KMS-11 (cell line): Measurements from ENCODE around the gene AK9.
"Not testable (repeated sequence)": the region's sequence is repeated elsewhere in the genome, so short reads cannot be mapped to it uniquely, and the experiment has no call there.

ENCODE experiments used
- H2AFZ ChIP-seq: fragments of 200-600 bp; sonication (generic); 2 replicates; pipeline ENCODE4 v1.6.1; 2016; ENCODE audit warnings: antibody characterized with exemption, mixed run types, low read depth
- H3K27ac ChIP-seq: fragments of 200-600 bp; sonication (generic); 2 replicates; pipeline ENCODE4 v1.6.1; 2016; ENCODE audit warnings: mild to moderate bottlenecking, mixed run types
- H3K27me3 ChIP-seq: fragments of 200-600 bp; sonication (generic); 2 replicates; pipeline ENCODE4 v1.6.1; 2017; ENCODE audit warnings: mild to moderate bottlenecking, low read depth, mixed run types, moderate library complexity; ENCODE audit not compliant: insufficient read depth
- H3K36me3 ChIP-seq: fragments of 200-600 bp; sonication (generic); 2 replicates; pipeline ENCODE4 v1.6.1; 2017; ENCODE audit warnings: mild to moderate bottlenecking, mixed run types; ENCODE audit not compliant: insufficient read depth
- H3K4me1 ChIP-seq: fragments of 200-600 bp; sonication (generic); 2 replicates; pipeline ENCODE4 v1.6.1; 2016; ENCODE audit warnings: mild to moderate bottlenecking, low read depth, mixed run types; ENCODE audit not compliant: poor library complexity, severe bottlenecking
- H3K4me2 ChIP-seq: fragments of 200-600 bp; sonication (generic); 2 replicates; pipeline ENCODE4 v1.7.0; 2016; ENCODE audit warnings: mild to moderate bottlenecking, mixed run types
- H3K4me3 ChIP-seq: fragments of 200-600 bp; sonication (generic); IDR thresholded peaks from 2 replicates; pipeline ENCODE4 v1.6.1; 2017; ENCODE audit warnings: low read depth, low read length, mixed read lengths; ENCODE audit not compliant: insufficient read depth
- H3K79me2 ChIP-seq: fragments of 200-600 bp; sonication (generic); 2 replicates; pipeline ENCODE4 v1.6.1; 2016; ENCODE audit warnings: low read depth, mixed run types; ENCODE audit not compliant: insufficient read depth
- H3K9ac ChIP-seq: fragments of 200-600 bp; sonication (generic); 2 replicates; pipeline ENCODE4 v1.6.1; 2016; ENCODE audit warnings: mild to moderate bottlenecking, mixed run types
- H4K20me1 ChIP-seq: fragments of 200-600 bp; sonication (generic); 2 replicates; pipeline ENCODE4 v1.6.1; 2016; ENCODE audit warnings: mild to moderate bottlenecking, mixed run types; ENCODE audit not compliant: insufficient read depth
- TF ChIP-seq, protein P1 (sequence below): fragments of 200-600 bp; sonication (generic); conservative IDR thresholded peaks from 2 replicates; pipeline ENCODE4 v1.6.1; 2017; ENCODE audit warnings: low read depth, mild to moderate bottlenecking, antibody characterized with exemption, low read length, moderate library complexity, mixed read lengths

AK9 gene

DNA sequence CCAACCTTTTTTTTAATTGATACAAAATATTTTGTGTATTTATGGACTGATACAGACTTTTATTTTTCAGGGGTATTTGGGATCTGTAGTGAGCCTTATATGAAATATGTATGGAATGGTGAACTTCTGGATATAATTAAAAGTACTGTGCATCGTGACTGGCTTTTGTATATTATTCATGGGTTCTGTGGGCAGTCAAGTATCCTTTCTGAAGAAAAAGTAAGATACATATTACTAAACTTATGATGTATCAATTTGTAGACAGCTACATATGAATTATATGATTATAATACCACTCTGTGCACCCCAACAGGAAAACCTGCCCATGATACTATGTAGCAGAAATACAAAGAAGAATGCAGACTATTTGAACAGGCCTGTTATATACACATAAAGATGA lies 47.3 kb upstream of the AK9 start:
- Histone ChIP-seq H3K9ac (no peak overlapping the region), H4K20me1 (no peaks in the 10 kb centered on the region), H2AFZ (no peak overlapping the region), H3K4me3 (no peak overlapping the region), H3K4me1 (no peaks in the 10 kb centered on the region), H3K27me3 (no peaks in the 10 kb centered on the region), H3K79me2 (no peaks in the 10 kb centered on the region), H3K27ac (no peak overlapping the region), H3K4me2 (no peak overlapping the region), H3K36me3 (no peaks in the 10 kb centered on the region)
- TF ChIP-seq, protein P1, sequence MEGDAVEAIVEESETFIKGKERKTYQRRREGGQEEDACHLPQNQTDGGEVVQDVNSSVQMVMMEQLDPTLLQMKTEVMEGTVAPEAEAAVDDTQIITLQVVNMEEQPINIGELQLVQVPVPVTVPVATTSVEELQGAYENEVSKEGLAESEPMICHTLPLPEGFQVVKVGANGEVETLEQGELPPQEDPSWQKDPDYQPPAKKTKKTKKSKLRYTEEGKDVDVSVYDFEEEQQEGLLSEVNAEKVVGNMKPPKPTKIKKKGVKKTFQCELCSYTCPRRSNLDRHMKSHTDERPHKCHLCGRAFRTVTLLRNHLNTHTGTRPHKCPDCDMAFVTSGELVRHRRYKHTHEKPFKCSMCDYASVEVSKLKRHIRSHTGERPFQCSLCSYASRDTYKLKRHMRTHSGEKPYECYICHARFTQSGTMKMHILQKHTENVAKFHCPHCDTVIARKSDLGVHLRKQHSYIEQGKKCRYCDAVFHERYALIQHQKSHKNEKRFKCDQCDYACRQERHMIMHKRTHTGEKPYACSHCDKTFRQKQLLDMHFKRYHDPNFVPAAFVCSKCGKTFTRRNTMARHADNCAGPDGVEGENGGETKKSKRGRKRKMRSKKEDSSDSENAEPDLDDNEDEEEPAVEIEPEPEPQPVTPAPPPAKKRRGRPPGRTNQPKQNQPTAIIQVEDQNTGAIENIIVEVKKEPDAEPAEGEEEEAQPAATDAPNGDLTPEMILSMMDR: no peak

DNA sequence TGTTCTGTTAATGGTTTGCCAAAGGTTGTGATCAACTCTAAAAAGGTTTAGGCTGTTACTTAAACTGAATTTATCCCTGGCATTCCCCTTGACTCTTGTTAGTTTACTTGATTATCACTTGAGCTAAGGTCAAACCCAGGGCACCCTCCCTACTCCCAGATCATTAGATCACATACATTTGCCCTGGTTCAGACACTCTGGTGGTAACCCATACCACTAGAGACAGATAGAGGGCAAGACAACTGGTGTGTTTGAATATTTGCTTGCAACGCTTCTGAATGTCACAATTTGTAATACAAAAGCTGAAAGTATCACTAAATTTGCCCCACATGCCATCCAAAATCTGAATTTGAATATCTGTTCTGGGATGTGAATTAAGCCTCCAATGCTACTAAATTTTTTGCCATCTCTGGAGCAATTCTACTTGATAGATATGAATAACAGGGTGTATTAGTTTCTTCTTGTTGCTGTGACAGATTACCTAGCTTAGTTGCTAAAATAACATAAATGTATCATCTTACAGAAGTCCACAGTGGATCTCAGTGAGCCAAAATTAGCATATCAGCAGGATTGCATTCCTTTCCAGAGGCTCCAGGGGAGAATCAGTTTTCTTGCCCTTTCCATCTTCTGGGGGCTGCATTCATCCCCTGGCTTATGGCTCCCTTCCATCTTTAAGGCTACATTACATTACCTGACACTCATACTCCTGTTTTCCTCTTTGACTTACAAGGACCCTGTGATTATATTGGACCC lies 45.4 kb upstream of the AK9 start:
- Histone ChIP-seq H3K4me2 (no peak overlapping the region), H4K20me1 (no peaks in the 10 kb centered on the region), H3K4me1 (no peaks in the 10 kb centered on the region), H3K27me3 (no peaks in the 10 kb centered on the region), H2AFZ (no peak overlapping the region), H3K27ac (no peak overlapping the region), H3K36me3 (no peaks in the 10 kb centered on the region), H3K79me2 (no peaks in the 10 kb centered on the region), H3K9ac (no peak overlapping the region), H3K4me3 (no peak overlapping the region)
- TF ChIP-seq, protein P1: no peak

DNA sequence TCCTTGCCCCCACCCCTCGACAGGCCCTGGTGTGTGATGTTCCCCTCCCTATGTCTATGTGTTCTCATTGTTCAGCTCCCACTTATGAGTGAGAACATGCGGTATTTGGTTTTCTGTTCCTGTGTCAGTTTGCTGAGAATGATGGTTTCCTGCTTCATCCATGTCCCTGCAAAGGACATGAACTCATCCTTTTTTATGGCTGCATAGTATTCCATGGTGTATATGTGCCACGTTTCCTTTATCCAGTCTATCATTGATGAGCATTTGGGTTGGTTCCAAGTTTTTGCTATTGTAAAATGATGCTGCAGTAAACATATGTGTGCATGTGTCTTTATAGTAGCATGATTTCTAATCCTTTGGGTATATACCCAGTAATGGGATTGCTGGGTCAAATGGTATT lies 34.2 kb upstream of the AK9 start:
- H3K4me3 ChIP-seq, H3K36me3 ChIP-seq, H3K4me2 ChIP-seq, H3K79me2 ChIP-seq, H3K4me1 ChIP-seq, H2AFZ ChIP-seq, H4K20me1 ChIP-seq, H3K27ac ChIP-seq, H3K9ac ChIP-seq, H3K27me3 ChIP-seq: not testable (repeated sequence)

DNA sequence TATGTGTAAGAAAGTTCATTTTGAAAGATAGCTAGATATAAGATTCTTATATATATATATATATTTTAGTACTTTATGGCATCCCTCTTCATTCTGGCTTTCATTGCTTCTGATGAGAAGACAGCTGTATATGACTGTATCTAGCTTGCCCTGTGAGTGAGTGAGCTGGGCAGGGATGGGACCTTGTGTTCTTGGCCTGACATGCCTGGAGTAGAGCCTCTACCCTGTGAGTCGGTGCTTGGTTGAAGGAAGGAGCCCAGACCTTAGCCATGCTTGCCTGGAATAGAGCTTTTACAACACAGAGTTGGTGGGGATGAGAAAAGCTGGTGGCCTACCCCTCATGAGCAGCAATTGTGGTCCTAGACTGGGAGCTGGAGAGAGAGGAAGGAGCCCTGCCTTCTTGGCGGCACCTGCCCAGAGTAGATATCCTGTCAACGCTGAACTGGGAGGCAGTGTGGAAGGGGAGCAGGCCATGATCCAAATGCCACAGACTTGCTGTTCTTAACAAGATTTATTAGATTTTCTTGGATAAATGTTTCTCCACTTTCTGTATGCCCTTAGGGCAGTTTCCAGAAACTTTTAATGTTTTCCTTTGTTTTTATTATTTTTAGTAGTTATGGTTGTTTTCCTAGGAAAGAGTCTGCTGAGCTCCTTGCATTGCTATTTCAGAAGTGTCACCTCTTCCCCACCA lies 31.7 kb upstream of the AK9 start:
- no peak overlapping the region for H3K9ac ChIP-seq
- TF ChIP-seq, protein P1: no peak
- no peak overlapping the region for H3K27ac ChIP-seq
- H4K20me1 ChIP-seq: no peaks in the 10 kb centered on the region
- no peak overlapping the region for H2AFZ ChIP-seq
- H3K4me3 ChIP-seq: no peak overlapping the region
- H3K27me3 ChIP-seq: no peaks in the 10 kb centered on the region
- no peaks in the 10 kb centered on the region for H3K4me1 ChIP-seq
- H3K79me2 ChIP-seq: no peaks in the 10 kb centered on the region
- no peak overlapping the region for H3K4me2 ChIP-seq
- no peaks in the 10 kb centered on the region for H3K36me3 ChIP-seq

DNA sequence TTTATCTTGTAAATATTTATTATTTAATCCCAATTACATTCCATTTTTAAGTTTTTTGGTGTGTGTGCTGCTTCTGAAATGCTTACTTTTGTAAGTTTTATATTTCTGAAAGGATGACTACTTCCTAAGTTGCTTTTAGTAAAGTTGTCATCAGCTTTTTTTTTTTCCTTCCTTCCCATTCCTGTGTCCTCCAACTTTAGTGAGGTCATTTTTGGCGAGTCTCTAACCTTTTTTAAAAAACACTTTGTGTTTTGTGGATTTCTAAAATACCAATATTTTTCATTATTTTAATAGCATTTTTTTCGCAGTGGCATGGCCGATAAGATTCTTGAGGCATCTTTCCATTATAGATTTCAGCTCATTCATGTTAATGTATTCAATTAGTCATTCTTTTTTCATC lies 31.0 kb upstream of the AK9 start:
- Histone ChIP-seq H3K79me2 (no peaks in the 10 kb centered on the region), H3K27me3 (no peaks in the 10 kb centered on the region), H3K4me1 (no peaks in the 10 kb centered on the region), H3K36me3 (no peaks in the 10 kb centered on the region), H3K4me3 (no peak overlapping the region), H2AFZ (no peak overlapping the region), H3K4me2 (no peak overlapping the region), H4K20me1 (no peaks in the 10 kb centered on the region), H3K9ac (no peak overlapping the region), H3K27ac (no peak overlapping the region)
- TF ChIP-seq, protein P1: no peak
